Measurements from ENCODE around the gene WDSUB1.

WDSUB1 gene

GRCh38 chr2:159246325-159246988 lies 40.0 kb downstream of the WDSUB1 start:
- no peak for TF ChIP-seq CTCF (IDR thresholded peaks at IDR 0.05; ENCODE audit: low read depth, low read length, missing control alignments)
- H3K27me3 ChIP-seq (replicated peaks), result no peaks in the 10 kb centered on the region
- no peak for DNase-seq
- H3K27ac ChIP-seq, result no peak overlapping the region
- in situ Hi-C loops (cut with HindIII; ENCODE audit: low pct_ligation_motif_present, low sequenced_read_pairs), result no loop called here
- no peak overlapping the region for H3K4me3 ChIP-seq (ENCODE audit: low read depth, low read length)
- H3K36me3 ChIP-seq (replicated peaks), result peaks cover 3% of the 10 kb centered on the region

- Histone ChIP-seq H3K27me3 (replicated peaks) (no peaks in the 10 kb centered on the region), H3K36me3 (replicated peaks) (peaks cover 21% of the 10 kb centered on the region), H3K4me3 (ENCODE audit: low read depth, low read length) (no peak overlapping the region), H3K27ac (no peak overlapping the region)
- no peak for DNase-seq
- in situ Hi-C loops (cut with HindIII; ENCODE audit: low pct_ligation_motif_present, low sequenced_read_pairs), result no loop called here
- TF ChIP-seq CTCF (IDR thresholded peaks at IDR 0.05; ENCODE audit: low read depth, low read length, missing control alignments), result no peak
These were observed 43.0 kb downstream of the WDSUB1 start for GRCh38 chr2:159243529-159243928.

GRCh38 chr2:159234868-159235267 lies 51.6 kb downstream of the WDSUB1 start:
- Histone ChIP-seq H3K27me3 (replicated peaks) (no peaks in the 10 kb centered on the region), H3K27ac (no peak overlapping the region), H3K36me3 (replicated peaks) (peaks cover 40% of the 10 kb centered on the region), H3K4me3 (ENCODE audit: low read depth, low read length) (no peak overlapping the region)
- in situ Hi-C loops (cut with HindIII; ENCODE audit: low pct_ligation_motif_present, low sequenced_read_pairs), result no loop called here
- no peak for TF ChIP-seq CTCF (IDR thresholded peaks at IDR 0.05; ENCODE audit: low read depth, low read length, missing control alignments)
- no peak for DNase-seq

GRCh38 chr2:159232456-159233170 lies 53.9 kb downstream of the WDSUB1 start:
- Histone ChIP-seq H3K4me3 (ENCODE audit: low read depth, low read length) (no peak overlapping the region), H3K27me3 (replicated peaks) (no peaks in the 10 kb centered on the region), H3K27ac (no peak overlapping the region), H3K36me3 (replicated peaks) (peaks cover 54% of the 10 kb centered on the region)
- in situ Hi-C loops (cut with HindIII; ENCODE audit: low pct_ligation_motif_present, low sequenced_read_pairs), result no loop called here
- TF ChIP-seq CTCF (IDR thresholded peaks at IDR 0.05; ENCODE audit: low read depth, low read length, missing control alignments), result no peak
- no peak for DNase-seq

- Histone ChIP-seq H3K4me3 (ENCODE audit: low read depth, low read length) (no peak overlapping the region), H3K27me3 (replicated peaks) (no peaks in the 10 kb centered on the region), H3K27ac (no peak overlapping the region), H3K36me3 (replicated peaks) (peaks cover 55% of the 10 kb centered on the region)
- no peak for DNase-seq
- in situ Hi-C loops (cut with HindIII; ENCODE audit: low pct_ligation_motif_present, low sequenced_read_pairs), result no loop called here
- TF ChIP-seq CTCF (IDR thresholded peaks at IDR 0.05; ENCODE audit: low read depth, low read length, missing control alignments), result no peak
These were observed 56.2 kb downstream of the WDSUB1 start for GRCh38 chr2:159230145-159230877.

Measured in brain microvascular endothelial cell (primary cell).